GM12891 (cell line): Measurements from ENCODE around the gene JAKMIP3. TPM values are rescaled to one million over a fixed set of nuclear protein-coding genes. Genes with fewer than 3 reads are reported as not detected.

Source experiments
- DNase-seq: peaks from one replicate; pipeline ENCODE4 v3.0.0; 2011; ENCODE audit warnings: low spot score; ENCODE audit not compliant: insufficient read length
- FAIRE-seq: peaks from 2 replicates; lab custom pipeline; 2011; peaks lifted over from hg19 to GRCh38; lab: Jason Lieb, UNC
- PAX5 ChIP-seq: IDR thresholded peaks from 2 replicates; pipeline ENCODE4 v1.6.1; 2011; ENCODE audit warnings: low read length, moderate library complexity, mild to moderate bottlenecking; ENCODE audit not compliant: insufficient read depth, severe bottlenecking
- POLR2A ChIP-seq: IDR thresholded peaks from 2 replicates; pipeline ENCODE4 v1.6.1; 2011; ENCODE audit warnings: low read depth, low read length, control low read depth
- POLR2AphosphoS5 ChIP-seq: IDR thresholded peaks from 2 replicates; pipeline ENCODE4 v1.6.1; 2011; ENCODE audit warnings: low read depth, low read length, control low read depth
- POU2F2 ChIP-seq: IDR thresholded peaks from 2 replicates; pipeline ENCODE4 v1.6.1; 2011; ENCODE audit warnings: low read depth, mild to moderate bottlenecking, control low read depth, low read length, moderate library complexity
- SPI1 ChIP-seq: IDR thresholded peaks from 2 replicates; pipeline ENCODE4 v1.6.1; 2011; ENCODE audit warnings: low read depth, low read length, control low read depth
- TAF1 ChIP-seq: IDR thresholded peaks from 2 replicates; pipeline ENCODE4 v1.6.1; 2011; ENCODE audit warnings: low read depth, low read length, control low read depth
- polyA plus RNA-seq: library from polyadenylated mRNA; unstranded; fragments of >200 nt; gene quantifications from one replicate; pipeline ENCODE4 v1.2.1, GENCODE V29; 2012; ENCODE audit warnings: low read depth, missing spikeins, inconsistent platforms; ENCODE audit not compliant: missing spikeins

The JAKMIP3 gene
- 0.01 TPM for polyA plus RNA-seq

- TF ChIP-seq SPI1 (no peak), POLR2A (no peak), POU2F2 (no peak), PAX5 (no peak), TAF1 (no peak), POLR2AphosphoS5 (no peak)
- DNase-seq = no peak
- no peak for FAIRE-seq
Observed at GRCh38 chr10:132065491-132066105, at the start of gene JAKMIP3. JAKMIP3 (plus strand) TSS chr10:132065946; CDS start chr10:132104809, 38,863 bp downstream.

DNA sequence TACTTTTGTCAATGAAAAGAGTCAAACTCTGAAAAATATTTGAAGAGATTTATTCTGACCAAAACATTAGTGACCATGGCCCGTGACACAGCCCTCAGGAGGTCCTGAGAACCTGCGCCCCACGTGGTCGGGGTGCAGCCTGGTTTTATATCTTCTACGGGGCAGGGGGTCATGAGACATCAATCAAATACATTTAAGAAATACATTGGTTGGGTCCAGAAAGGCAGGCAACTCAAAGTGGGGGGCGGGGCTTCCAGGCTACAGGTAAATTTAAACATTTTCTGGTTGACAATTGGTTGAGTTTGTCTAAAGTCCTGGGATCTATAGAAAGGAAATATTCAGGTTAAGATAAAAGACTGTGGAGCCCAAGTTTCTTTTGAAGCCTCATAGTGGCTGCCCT is 49.2 kb upstream of the JAKMIP3 start:
- no peak for FAIRE-seq

DNA sequence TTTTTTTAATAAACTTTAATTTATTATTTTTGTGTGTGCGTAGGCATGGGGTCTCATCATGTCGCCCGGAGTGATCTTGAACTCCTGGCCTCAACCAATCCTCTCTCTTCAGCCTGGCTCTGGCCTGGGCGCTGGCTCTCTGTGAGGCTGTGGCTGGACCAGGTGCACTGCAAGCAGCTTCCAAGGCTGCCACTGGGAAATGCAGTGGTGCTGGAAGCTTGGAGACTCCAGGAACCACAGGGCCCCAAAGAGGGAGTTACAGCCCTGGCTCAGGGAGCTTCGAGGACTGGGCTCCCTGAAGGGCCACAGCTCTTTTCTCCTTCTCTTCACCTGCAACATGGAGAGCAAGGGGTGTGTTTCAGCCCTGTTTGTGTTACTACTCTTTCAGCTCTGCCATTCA is 47.3 kb upstream of the JAKMIP3 start:
- FAIRE-seq = no peak
- TF ChIP-seq TAF1 (no peak), SPI1 (no peak), POLR2A (no peak), PAX5 (no peak), POU2F2 (no peak), POLR2AphosphoS5 (no peak)
- no peak for DNase-seq

More for the DNA sequence above, 49.2 kb upstream of the JAKMIP3 start:
- TF ChIP-seq TAF1 = no peak
- TF ChIP-seq POLR2A = no peak
- no peak for DNase-seq

GRCh38 chr10:132019366-132019765 is 46.4 kb upstream of the JAKMIP3 start:
- TF ChIP-seq SPI1 = no peak
- TF ChIP-seq POU2F2 = no peak
- no peak for TF ChIP-seq POLR2A
- TF ChIP-seq PAX5 = no peak
- TF ChIP-seq POLR2AphosphoS5 = no peak
- TF ChIP-seq TAF1 = no peak
- FAIRE-seq (no peak), DNase-seq (no peak)

DNA sequence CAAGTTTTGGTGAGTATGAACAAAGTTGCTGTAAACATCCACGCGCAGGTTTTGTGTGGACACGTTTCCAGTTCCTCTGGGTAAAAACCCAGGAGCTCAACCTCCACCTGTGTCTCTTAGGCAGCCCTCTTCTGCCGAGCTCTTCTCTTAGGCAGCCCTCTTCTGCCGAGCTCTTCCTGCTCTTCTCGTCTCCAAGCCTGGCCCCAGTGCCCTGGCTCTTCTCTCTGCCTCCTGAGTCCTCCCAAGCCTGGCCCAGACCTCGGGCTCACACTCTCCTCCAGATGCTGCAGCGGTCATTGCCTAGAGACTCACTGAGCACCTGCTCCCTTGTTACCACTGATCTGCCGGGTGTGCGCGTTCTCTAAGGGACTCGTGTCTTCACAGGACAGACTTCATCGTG is 45.3 kb upstream of the JAKMIP3 start:
- no peak for FAIRE-seq
- no peak for DNase-seq
- TF ChIP-seq POU2F2 = no peak
- TF ChIP-seq POLR2A = no peak
- no peak for TF ChIP-seq POLR2AphosphoS5
- TF ChIP-seq SPI1 = no peak
- no peak for TF ChIP-seq PAX5
- TF ChIP-seq TAF1 = no peak

DNA sequence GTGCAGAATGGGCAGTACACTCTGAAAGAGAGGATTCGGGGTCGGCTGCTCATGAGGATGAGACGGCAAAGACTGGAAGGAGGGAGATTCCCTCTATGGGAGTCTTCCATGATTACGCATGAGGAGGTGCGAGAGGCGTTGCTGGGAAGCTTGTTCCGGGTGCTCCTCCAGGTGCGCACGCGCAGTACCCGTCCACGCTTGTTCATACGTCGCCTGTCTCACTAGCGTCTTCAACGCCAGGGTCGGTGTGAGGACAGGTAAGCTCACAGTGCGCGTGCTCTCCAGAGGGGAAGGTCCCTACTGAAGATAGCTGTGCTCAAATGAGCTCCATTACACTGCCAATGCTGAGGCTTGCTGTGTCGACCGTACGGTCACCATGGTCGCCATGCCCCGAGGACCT is 44.7 kb upstream of the JAKMIP3 start:
- TF ChIP-seq POLR2AphosphoS5 (no peak), TAF1 (no peak), SPI1 (no peak), POU2F2 (no peak), PAX5 (no peak), POLR2A (no peak)
- FAIRE-seq (no peak), DNase-seq (no peak)

DNA sequence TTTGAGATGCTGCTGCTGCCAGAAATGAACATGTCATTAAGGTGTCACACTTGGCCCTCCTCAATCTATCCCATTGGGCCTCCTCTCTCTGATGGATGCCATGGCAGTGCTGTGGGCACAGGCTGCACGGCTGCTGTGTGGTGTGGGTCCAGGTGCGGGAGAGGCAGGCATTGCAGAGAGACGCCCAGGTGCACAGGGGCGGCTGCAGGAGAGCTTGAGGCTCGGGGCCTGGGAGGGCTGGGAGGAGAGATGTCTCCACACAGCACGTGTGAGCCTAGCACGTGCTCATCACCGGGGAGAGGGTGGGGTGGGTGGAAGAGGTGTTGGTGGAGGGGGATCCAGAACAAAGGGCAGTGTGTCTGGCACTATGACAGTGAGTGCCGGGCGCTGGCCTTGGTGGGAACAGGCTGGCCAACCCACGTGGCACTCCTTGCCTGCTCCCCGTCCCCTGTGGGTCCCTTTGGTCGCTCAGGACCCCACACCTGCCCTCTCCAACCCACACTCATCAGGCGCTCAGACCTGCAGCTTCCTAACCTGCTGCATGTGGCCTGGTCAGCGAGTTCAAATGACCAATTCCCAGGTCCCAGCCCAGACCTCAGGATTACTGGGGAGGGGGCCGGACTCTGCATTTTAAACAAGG is 44.1 kb upstream of the JAKMIP3 start:
- FAIRE-seq = no peak
- no peak for TF ChIP-seq PAX5
- no peak for TF ChIP-seq POLR2A
- no peak for TF ChIP-seq POU2F2
- no peak for TF ChIP-seq SPI1
- TF ChIP-seq TAF1 = no peak
- TF ChIP-seq POLR2AphosphoS5 = no peak
- no peak for DNase-seq

- no peak for DNase-seq
- TF ChIP-seq POLR2A (no peak), POU2F2 (no peak), SPI1 (no peak)
- FAIRE-seq = no peak
Observed at GRCh38 chr10:132022241-132022640, 43.5 kb upstream of the JAKMIP3 start.

DNA sequence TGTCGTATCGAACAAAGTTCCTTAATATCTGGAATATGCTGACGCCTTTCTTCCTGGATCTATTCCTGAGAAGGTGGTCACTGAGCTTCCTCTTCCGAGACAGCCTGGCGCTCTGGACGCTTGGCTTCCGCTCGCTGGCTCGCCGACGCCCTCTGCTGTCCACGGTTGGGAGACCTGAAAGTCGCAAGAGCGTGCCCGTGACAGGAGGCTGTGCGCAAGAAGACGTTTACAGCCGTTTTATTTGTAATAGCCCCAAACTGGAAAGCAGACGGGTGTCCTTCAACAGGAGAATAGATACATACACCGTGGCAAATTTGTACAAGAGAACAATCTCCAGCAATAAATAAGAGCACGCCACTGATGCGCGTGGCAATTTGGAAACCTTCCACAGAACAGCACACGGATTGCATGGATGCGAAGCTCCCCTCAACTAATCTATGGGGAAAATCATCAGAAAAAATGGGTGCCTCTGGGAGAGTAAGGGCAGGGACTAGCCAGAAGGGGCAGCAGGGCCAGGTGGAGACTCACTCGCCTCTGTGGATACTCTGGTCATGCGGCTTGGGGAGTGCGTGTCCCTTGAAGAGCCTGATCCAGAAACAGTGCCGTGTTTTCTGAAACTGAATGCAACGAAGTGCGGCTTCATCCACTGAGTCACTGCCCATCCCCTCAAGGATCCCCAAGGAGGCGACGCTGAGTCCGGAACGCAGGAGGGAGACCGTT is 42.5 kb upstream of the JAKMIP3 start:
- FAIRE-seq = peak; percentile 85
- DNase-seq = peak; percentile 80
- TF ChIP-seq PAX5 (no peak), TAF1 (no peak), SPI1 (no peak), POLR2A (no peak), POU2F2 (no peak), POLR2AphosphoS5 (no peak)
